ENCODE results near the gene SEC23B.
A peak's percentile ranks its signal among the peaks of the same experiment; 100 is the strongest.

SEC23B gene

GRCh38 chr20:18587665-18588573, 80.2 kb downstream of the SEC23B start, which contains the start of gene DTD1:
DTD1 (plus strand) TSS chr20:18588054; CDS start chr20:18588073, 19 bp downstream.
- TF ChIP-seq, protein P1, sequence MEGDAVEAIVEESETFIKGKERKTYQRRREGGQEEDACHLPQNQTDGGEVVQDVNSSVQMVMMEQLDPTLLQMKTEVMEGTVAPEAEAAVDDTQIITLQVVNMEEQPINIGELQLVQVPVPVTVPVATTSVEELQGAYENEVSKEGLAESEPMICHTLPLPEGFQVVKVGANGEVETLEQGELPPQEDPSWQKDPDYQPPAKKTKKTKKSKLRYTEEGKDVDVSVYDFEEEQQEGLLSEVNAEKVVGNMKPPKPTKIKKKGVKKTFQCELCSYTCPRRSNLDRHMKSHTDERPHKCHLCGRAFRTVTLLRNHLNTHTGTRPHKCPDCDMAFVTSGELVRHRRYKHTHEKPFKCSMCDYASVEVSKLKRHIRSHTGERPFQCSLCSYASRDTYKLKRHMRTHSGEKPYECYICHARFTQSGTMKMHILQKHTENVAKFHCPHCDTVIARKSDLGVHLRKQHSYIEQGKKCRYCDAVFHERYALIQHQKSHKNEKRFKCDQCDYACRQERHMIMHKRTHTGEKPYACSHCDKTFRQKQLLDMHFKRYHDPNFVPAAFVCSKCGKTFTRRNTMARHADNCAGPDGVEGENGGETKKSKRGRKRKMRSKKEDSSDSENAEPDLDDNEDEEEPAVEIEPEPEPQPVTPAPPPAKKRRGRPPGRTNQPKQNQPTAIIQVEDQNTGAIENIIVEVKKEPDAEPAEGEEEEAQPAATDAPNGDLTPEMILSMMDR (IDR thresholded peaks at IDR 0.05; ENCODE audit: insufficient read depth, missing control alignments): peak; percentile 37
- no peak for FAIRE-seq
- DNase-seq (ENCODE audit: insufficient read length, low spot score): no peak

GRCh38 chr20:18588574-18588933, 80.8 kb downstream of the SEC23B start:
- no peak for FAIRE-seq
- TF ChIP-seq, protein P1 (IDR thresholded peaks at IDR 0.05; ENCODE audit: insufficient read depth, missing control alignments): no peak
- DNase-seq (ENCODE audit: insufficient read length, low spot score): no peak

DNA sequence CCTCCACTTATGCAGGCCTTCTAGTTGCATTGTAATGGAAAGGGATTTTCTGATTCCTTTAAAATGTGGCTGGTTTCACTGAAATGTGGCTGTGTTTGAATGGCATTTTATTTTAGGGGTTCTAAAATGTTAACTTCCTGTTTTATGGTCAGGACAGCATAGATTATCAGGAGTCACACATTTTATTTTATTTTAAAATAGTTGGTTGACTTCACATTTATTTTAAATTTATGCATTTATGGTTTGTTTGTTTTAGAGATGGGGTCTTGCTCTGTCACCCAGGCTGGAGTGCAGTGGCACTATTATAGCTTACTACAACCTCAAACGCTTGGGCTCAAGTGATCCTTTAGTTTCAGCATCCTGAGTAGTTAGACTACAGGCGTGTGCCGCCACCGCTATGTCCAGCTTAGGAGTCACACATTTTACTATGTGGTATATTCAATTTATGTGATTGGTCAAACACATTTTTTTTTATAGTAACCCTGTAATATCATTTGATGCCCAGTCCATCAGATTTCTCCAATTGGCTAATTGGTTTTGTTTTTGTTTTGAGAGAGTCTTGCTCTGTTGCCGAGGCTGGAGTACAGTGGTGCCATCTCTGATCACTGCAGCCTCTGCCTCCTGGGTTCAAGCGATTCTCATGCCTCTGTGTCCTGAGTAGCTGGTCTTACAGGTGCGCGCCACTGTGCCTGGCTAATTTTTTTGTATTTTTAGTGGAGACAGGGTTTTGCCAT, 82.4 kb downstream of the SEC23B start:
- DNase-seq (ENCODE audit: insufficient read length, low spot score) (no peak), FAIRE-seq (no peak)

DNA sequence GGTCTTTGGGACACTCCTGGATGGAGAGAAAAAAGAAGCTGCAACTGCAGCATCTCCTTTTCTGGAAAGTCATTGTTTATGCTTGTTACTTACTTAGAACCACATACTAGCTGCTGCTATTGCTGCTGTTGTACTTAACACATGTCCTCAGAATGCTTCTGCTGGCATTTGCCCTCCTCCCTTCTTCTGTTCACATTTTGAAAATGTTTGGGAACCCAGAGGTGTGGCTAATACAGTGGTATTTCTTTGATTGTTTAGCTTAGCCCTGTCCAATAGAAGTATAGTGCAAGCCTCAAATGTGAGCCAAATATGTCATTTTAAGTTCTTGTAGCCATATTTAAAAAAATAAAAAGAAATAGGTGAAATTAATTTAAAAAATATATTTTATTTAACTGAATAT, 88.5 kb downstream of the SEC23B start:
- FAIRE-seq: no peak
- TF ChIP-seq, protein P1 (IDR thresholded peaks at IDR 0.05; ENCODE audit: insufficient read depth, missing control alignments): no peak
- no peak for DNase-seq (ENCODE audit: insufficient read length, low spot score)

More for the DNA sequence above, 82.4 kb downstream of the SEC23B start:
- TF ChIP-seq, protein P1 (IDR thresholded peaks at IDR 0.05; ENCODE audit: insufficient read depth, missing control alignments): no peak

GRCh38 chr20:18609741-18610140, 102.0 kb downstream of the SEC23B start:
- DNase-seq (ENCODE audit: insufficient read length, low spot score) (no peak), FAIRE-seq (no peak)
- TF ChIP-seq, protein P1 (IDR thresholded peaks at IDR 0.05; ENCODE audit: insufficient read depth, missing control alignments): no peak
